Endodermal cell (in vitro differentiated cells): Measurements from ENCODE around the gene PARD3B. TPM values are rescaled to one million over a fixed set of nuclear protein-coding genes. Genes with fewer than 3 reads are reported as not detected.

Source experiments
- DNase-seq: peaks from one replicate; pipeline ENCODE4 v3.0.0-alpha.2; 2017
- H3K27ac ChIP-seq: 2 replicates; pipeline ENCODE4 v1.5.1; 2013; ENCODE audit warnings: mild to moderate bottlenecking, low read depth, low read length, moderate library complexity
- H3K27me3 ChIP-seq: 2 replicates; pipeline ENCODE4 v1.6.1; 2013; ENCODE audit warnings: mild to moderate bottlenecking, low read length, moderate library complexity; ENCODE audit not compliant: insufficient read depth, control insufficient read depth, poor library complexity, severe bottlenecking
- H3K36me3 ChIP-seq: 2 replicates; pipeline ENCODE4 v1.7.0; 2013; ENCODE audit warnings: mild to moderate bottlenecking, low read length, moderate library complexity; ENCODE audit not compliant: control insufficient read depth, insufficient read depth
- H3K4me1 ChIP-seq: one replicate; pipeline ENCODE4 v1.7.0; 2013; ENCODE audit warnings: low read length; ENCODE audit not compliant: control insufficient read depth, insufficient read depth
- H3K4me3 ChIP-seq: 2 replicates; pipeline ENCODE4 v1.5.1; 2013; ENCODE audit warnings: mild to moderate bottlenecking, low read length, moderate library complexity
- H3K9ac ChIP-seq: 2 replicates; pipeline ENCODE4 v1.6.1; 2013; ENCODE audit warnings: mild to moderate bottlenecking, low read length, moderate library complexity; ENCODE audit not compliant: poor library complexity, severe bottlenecking; ENCODE audit errors: extremely low read depth
- H3K9me3 ChIP-seq: 2 replicates; pipeline ENCODE4 v1.6.1; 2013; ENCODE audit warnings: mild to moderate bottlenecking, low read length, moderate library complexity; ENCODE audit not compliant: control insufficient read depth
- H3K27ac Mint-ChIP-seq: 2 replicates; pipeline ENCODE4 v1.8.0; 2020; ENCODE audit warnings: mixed read lengths
- H3K27me3 Mint-ChIP-seq: 2 replicates; pipeline ENCODE4 v1.8.0; 2021; ENCODE audit warnings: mild to moderate bottlenecking, mixed read lengths; ENCODE audit not compliant: insufficient read depth
- H3K36me3 Mint-ChIP-seq: 2 replicates; pipeline ENCODE4 v1.8.0; 2020; ENCODE audit warnings: low read depth, mixed read lengths
- H3K4me1 Mint-ChIP-seq: 2 replicates; pipeline ENCODE4 v1.8.0; 2020; ENCODE audit warnings: mixed read lengths
- H3K4me3 Mint-ChIP-seq: 2 replicates; pipeline ENCODE4 v1.8.0; 2020; ENCODE audit warnings: mild to moderate bottlenecking, moderate library complexity, mixed read lengths
- H3K9me3 Mint-ChIP-seq: 2 replicates; pipeline ENCODE4 v1.8.0; 2020; ENCODE audit warnings: mild to moderate bottlenecking, mixed read lengths
- WGBS, 2 experiments: methylation state at CpG; one replicate each; pipeline versions ENCODE4 v1.1.5 to v1.1.7; 2013; ENCODE audit warnings: missing lambda C conversion rate in 2 of 2, mixed read lengths in 1 of 2; ENCODE audit not compliant: insufficient coverage in 1 of 2, insufficient read length in 1 of 2; 5-methylcytosine and 5-hydroxymethylcytosine counted together
- total RNA-seq, 2 donors: library from RNA; stranded (reverse); fragmentation: NEBNext Ultra II Directional in 1 of 2; extraction: Animal tissue kit (Norgen Biotek cat#: 25700) in 1 of 2; gene quantifications; 2 replicates in 1 of 2; 3 replicates in 1 of 2; pipeline ENCODE4 v1.2.1, GENCODE V29; 2021
- TF ChIP-seq, protein P1 (sequence below): fragments of 200-600 bp; sonication (generic); conservative IDR thresholded peaks from 2 replicates; pipeline ENCODE4 v1.5.0; 2021; ENCODE audit warnings: antibody characterized with exemption, mild to moderate bottlenecking

Gene PARD3B
- total RNA-seq, 2 donors from 2014 or later: 2.5 to 5.6 TPM

DNA sequence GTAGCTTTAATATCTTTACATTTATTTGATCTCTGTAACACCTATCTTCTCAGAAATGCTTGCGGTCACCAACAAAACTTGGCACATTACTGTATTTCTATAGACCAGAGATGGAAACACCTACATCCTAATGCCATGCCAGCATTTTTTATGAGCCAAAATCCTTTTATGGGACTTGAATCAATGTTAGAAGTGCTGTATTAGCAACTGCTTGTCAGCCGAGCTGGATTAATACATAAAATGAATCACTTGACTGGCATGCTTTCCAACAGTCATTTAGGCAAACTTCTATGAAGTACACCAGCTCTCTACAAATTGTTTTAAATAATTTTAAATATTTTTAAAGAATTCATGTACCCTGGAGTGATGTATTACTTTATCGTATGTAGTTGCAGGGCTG lies 864.1 kb downstream of the PARD3B start:
- no peaks in the 10 kb centered on the region for H3K27me3 Mint-ChIP-seq
- Histone ChIP-seq H3K27ac (no peak overlapping the region), H3K27me3 (no peaks in the 10 kb centered on the region), H3K4me3 (no peak overlapping the region), H3K9ac (no peak overlapping the region), H3K4me1 (no peaks in the 10 kb centered on the region), H3K36me3 (no peaks in the 10 kb centered on the region), H3K9me3 (no peaks in the 10 kb centered on the region)
- DNase-seq: no peak
- H3K4me3 Mint-ChIP-seq: no peak overlapping the region
- H3K9me3 Mint-ChIP-seq: no peaks in the 10 kb centered on the region
- H3K27ac Mint-ChIP-seq: no peak overlapping the region
- TF ChIP-seq, protein P1, sequence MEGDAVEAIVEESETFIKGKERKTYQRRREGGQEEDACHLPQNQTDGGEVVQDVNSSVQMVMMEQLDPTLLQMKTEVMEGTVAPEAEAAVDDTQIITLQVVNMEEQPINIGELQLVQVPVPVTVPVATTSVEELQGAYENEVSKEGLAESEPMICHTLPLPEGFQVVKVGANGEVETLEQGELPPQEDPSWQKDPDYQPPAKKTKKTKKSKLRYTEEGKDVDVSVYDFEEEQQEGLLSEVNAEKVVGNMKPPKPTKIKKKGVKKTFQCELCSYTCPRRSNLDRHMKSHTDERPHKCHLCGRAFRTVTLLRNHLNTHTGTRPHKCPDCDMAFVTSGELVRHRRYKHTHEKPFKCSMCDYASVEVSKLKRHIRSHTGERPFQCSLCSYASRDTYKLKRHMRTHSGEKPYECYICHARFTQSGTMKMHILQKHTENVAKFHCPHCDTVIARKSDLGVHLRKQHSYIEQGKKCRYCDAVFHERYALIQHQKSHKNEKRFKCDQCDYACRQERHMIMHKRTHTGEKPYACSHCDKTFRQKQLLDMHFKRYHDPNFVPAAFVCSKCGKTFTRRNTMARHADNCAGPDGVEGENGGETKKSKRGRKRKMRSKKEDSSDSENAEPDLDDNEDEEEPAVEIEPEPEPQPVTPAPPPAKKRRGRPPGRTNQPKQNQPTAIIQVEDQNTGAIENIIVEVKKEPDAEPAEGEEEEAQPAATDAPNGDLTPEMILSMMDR: no peak
- H3K4me1 Mint-ChIP-seq: no peaks in the 10 kb centered on the region
- no peaks in the 10 kb centered on the region for H3K36me3 Mint-ChIP-seq
- WGBS, 2 experiments: 90 to 92% methylated on average over 2 to 3 of the region's 3 CpGs

DNA sequence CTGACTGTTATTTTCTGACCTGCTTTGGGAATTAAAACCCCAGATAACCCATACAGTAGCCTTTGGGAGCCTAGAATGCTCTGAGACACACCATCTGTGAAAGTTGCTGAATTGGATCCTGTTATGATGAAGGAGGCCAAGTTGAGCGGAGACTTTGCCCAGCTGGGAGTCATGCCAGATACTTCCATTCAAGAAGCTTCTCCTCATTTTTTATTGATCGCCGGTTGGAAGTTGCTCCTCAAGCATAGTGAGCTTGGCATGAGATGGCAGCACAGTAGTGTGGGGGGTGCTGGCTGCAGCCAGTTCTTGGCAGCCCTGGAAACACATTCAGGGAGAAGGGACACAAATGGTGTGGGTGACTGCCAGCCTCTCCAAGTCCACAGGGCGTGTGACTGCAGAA lies 866.3 kb downstream of the PARD3B start:
- WGBS, 2 experiments: 90 to 93% methylated on average over 3 to 4 of the region's 4 CpGs
- H3K27ac Mint-ChIP-seq: no peak overlapping the region
- H3K4me3 ChIP-seq: no peak overlapping the region

DNA sequence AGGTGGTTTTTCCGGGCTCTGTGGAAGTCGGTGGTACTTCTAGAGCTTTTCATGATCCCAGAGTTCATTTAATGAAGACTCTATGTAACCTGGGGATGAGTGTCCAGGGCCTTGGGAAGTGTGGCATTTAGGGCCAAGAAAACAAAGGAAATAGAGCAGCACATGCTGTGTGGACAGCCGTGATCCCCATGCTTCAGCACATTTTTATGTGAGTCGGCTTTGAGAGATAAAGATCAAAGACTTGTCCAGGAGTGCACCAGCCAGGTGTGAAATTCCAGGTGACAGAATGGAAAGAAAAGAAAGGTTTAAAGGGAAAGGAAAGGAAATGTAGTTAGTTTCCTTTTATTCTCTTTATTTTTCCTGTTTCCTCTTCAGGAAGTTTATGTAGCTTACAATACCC lies 879.1 kb downstream of the PARD3B start:
- Histone ChIP-seq H3K27me3 (no peaks in the 10 kb centered on the region), H3K9ac (no peak overlapping the region), H3K9me3 (no peaks in the 10 kb centered on the region), H3K36me3 (no peaks in the 10 kb centered on the region), H3K4me3 (no peak overlapping the region), H3K27ac (no peak overlapping the region), H3K4me1 (peaks cover 5% of the 10 kb centered on the region)
- H3K4me3 Mint-ChIP-seq: no peak overlapping the region
- H3K27me3 Mint-ChIP-seq: no peaks in the 10 kb centered on the region
- DNase-seq: peak; percentile 57
- WGBS, 2 experiments: 80% methylated on average over 4 of the region's 4 CpGs
- no peaks in the 10 kb centered on the region for H3K36me3 Mint-ChIP-seq
- TF ChIP-seq, protein P1: no peak
- no peak overlapping the region for H3K27ac Mint-ChIP-seq
- peaks cover 13% of the 10 kb centered on the region for H3K4me1 Mint-ChIP-seq
- no peaks in the 10 kb centered on the region for H3K9me3 Mint-ChIP-seq

More for the DNA sequence above, 866.3 kb downstream of the PARD3B start:
- no peak overlapping the region for H3K9ac ChIP-seq
- H3K27ac ChIP-seq: no peak overlapping the region
- no peaks in the 10 kb centered on the region for H3K9me3 Mint-ChIP-seq
- H3K4me1 ChIP-seq: no peaks in the 10 kb centered on the region
- DNase-seq: no peak
- H3K9me3 ChIP-seq: no peaks in the 10 kb centered on the region
- no peaks in the 10 kb centered on the region for H3K36me3 Mint-ChIP-seq
- no peaks in the 10 kb centered on the region for H3K36me3 ChIP-seq
- no peaks in the 10 kb centered on the region for H3K27me3 Mint-ChIP-seq
- no peak overlapping the region for H3K4me3 Mint-ChIP-seq
- no peaks in the 10 kb centered on the region for H3K4me1 Mint-ChIP-seq
- TF ChIP-seq, protein P1: no peak
- H3K27me3 ChIP-seq: no peaks in the 10 kb centered on the region
